Adrenal gland (tissue), 5 donors: ENCODE data around the gene IMPDH2.

Experiments
- CTCF ChIP-seq, 6 experiments: fragments of 450-650 bp in 4 of 6; fragments of 200-600 bp in 2 of 6; sonication (generic) in 1 of 6; IDR thresholded peaks; 1 replicate in 5 of 6; 2 replicates in 1 of 6; pipeline versions ENCODE4 v1.5.1 to v1.8.0; 2016 to 2021; ENCODE audit warnings: antibody characterized with exemption in 6 of 6, mild to moderate bottlenecking in 2 of 6, moderate library complexity in 1 of 6
- POLR2A ChIP-seq, 2 donors: fragments of 450-650 bp; IDR thresholded peaks; one replicate each; pipeline ENCODE4 v1.6.1; 2017; ENCODE audit warnings: antibody characterized with exemption in 2 of 2, mild to moderate bottlenecking in 2 of 2, moderate library complexity in 1 of 2
- donor health status: DM: no; HTN: no; CAD: no.

GRCh38 chr3:49009396-49009795 is 19.8 kb downstream of the IMPDH2 start:
- TF ChIP-seq POLR2A (IDR thresholded peaks at IDR 0.05) (no peak), CTCF (IDR thresholded peaks at IDR 0.05) (no peak)
